CD4-positive, alpha-beta T cell treated with Interleukin-1 beta for 1 hour (primary cell): ENCODE results near the gene DNAJC19.
A peak's percentile ranks its signal among the peaks of the same experiment; 100 is the strongest.
"Not testable (repeated sequence)": the region's sequence is repeated elsewhere in the genome, so short reads cannot be mapped to it uniquely, and the experiment has no call there.

Source experiments
- DNase-seq, 2 donors: peaks; one replicate each; pipeline ENCODE4 v3.0.0-alpha.2; 2020 to 2022

DNAJC19 gene

DNA sequence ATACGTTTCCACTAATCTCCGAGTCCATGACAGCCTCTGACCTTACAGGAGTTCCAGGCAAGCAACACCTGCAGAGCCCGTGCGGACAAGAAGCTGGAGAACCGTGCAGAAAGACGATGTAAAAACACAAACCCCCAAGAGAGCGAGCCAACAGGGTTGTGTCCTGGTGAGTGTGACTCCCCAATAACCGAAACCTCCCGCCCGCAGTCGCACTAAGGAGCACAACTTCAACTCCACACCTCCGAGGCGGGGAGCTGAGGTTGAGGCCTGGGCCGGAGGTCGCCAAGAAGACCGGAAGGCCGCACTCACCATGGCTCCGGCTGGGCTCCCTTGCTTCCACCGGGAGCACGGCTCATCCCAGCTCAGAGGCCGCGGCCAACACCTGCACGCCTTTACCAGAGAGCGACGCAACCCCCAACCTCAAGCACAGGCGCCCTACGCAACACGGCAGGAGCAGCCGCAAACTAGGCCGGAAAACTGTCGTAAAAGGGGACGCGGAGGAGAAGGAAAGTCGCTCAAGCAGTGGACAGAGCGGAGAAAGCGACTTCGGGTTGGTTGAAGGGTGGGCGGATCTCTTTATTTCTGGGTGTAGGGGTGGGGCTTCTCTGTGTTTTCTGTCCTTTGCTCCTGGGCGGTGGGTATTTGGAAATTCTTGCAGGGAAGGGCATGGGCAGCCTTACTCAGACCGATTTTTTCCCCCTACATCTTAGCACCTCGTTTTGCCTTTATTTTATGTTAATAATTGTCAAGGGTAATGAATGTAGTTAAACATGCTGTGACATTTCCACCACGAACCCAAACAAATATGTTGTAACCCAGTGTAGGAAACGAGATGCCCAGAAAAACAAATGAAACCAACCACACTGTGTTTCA is at the start of gene DNAJC19:
Gene DNAJC19 (minus strand): TSS at position 446 of the 873 bp plus-strand sequence. CDS start 134 bp downstream, at position 312.
- DNase-seq, result peak; percentile 92 to 93

DNA sequence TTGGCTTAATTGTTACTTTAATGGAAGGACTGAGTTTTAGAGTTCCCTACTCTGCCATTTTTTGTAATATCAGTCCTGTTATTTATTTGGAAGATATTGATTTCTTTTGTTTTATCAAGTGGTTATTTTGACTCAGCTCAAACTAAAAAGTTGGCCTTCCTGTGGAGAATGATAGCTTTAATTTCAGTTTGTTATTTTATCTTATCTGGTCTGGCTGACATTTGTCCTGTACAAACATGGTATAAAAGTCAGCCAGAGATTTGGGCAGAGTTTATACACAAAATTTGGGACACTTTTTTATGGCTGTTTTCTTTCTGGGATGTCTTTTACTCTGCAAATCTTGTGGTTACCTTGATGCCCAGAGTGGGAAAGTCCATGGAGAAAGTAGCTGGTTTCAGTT is 41.4 kb upstream of the DNAJC19 start:
- DNase-seq, result no peak

DNA sequence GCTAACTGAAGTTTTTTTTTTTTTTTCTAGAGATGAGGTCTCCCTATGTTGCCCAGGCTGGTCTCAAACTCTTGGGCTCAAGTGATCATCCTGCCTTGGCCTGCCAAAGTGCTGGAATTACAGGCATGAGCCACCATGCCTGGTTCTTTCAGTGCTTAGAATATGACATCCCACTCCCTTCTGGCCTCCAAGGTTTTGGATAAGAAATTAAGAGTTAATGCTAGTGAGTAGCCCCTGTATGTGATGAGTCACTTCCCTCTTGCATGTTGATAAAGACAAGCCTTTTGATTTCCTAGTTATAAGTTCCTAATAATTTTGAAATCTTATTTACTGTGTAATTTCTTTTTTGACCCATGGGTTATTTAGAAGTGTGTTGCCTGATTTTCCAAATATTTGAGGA is 35.7 kb upstream of the DNAJC19 start:
- no peak for DNase-seq

DNA sequence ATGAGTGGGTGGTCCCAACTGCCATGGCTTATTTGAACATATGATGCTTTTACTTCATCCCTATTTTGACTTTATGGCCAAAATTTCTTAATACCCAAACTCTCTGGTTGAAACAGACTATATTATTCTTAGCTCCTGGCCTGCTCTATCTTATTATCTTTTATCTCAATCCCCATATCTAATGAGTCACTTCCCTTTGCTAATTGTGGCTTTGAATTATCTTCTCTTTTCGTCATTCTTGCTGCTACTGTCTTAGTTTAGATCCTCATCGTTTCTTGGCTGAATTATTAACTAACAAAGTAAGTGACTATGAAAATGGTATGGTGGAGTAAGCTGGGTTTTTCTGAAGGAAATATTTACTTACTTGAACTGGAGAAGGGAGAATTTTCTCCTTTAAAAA is 28.2 kb upstream of the DNAJC19 start:
- DNase-seq, result no peak

DNA sequence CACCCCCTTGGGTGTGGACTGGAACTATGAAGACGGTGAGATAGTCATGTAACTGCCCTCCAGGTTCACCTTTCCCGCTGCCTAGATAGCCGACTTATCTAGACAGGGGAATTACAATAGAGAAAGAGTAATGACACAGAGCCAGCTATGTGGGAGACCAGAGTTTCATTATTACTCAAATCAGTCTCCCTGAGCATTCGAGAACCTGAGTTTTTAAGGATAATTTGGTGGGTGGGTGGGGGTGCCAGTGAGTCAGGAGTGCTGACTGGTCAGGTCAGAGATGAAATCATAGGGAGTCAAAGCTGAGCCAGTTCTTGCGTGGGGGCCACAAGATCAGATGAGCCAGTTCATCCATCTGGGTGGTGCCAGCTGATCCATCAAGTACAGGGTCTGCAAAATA is 19.7 kb upstream of the DNAJC19 start:
- DNase-seq, result no peak

DNA sequence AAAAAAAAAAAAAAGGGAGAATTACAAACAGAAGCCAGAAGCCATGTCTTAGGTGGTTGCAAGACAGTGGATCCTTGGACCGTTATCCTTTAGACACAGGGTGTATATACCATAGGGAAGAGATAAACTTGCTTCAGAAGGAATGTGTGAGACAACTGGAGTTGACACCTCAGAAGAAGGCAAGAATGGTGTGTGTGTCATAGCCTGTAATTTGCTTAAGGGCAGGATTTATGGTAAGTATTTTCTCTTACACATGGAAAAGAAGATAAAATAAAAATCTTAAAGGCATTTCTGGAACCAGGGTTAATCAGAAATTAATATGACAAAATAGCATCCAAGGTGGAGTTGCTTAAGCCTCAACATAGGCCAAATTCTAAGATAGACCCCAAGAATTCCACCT is 19.3 kb upstream of the DNAJC19 start:
- no peak for DNase-seq

DNA sequence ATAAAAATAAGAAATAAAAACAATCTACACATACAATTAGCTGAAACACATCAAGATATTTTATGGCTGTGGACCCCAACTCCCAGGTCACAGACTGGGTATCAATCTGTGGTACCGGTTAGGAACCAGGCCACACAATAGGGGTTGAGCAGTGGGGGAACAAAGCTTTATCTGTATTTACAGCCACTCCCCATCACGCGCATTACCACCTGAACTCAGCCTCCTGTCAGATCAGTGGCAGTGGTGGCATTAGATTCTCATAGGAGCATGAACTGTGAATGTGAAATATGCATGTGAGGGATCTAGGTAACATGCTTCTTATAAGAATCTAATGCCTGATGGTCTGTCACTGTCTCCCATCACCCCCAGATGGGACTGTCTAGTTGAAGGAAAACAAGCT is 17.7 kb upstream of the DNAJC19 start:
- no peak for DNase-seq

DNA sequence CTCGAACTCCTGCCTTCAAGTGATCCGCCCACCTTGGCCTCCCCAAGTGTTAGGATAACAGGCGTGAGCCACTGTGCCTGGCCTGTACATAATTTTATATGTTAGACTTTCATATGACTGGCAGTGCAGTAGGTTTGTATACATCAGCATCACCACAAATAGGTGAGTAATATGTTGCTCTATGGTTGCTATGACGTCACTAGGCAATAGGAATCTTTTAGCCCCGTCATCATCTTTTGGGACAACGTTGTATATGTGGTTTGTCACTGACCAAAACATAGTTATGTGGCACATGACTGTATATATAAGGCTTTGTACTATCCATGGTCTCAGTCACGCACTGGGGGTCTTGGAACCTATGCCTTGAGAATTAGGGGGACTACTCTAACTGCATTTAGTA is 17.0 kb upstream of the DNAJC19 start:
- no peak for DNase-seq

DNA sequence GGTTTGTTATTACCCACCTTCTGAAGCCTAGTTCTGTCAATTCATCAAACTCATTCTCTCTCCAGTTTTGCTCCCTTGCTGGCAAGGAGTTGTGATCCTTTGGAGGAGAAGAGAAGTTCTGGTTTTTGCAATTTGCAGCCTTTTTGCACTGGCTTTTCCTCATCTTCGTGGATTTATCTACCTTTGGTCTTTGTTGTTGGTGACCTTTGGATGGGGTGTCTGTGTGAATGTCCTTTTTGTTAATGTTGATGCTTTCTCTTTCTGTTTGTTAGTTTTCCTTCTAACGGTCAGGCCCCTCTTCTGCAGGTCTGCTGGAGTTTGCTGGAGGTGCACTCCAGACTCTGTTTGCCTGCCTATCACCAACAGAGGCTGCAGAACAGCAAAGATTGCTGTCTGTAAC is 13.9 kb upstream of the DNAJC19 start:
- DNase-seq, result not testable (repeated sequence)

DNA sequence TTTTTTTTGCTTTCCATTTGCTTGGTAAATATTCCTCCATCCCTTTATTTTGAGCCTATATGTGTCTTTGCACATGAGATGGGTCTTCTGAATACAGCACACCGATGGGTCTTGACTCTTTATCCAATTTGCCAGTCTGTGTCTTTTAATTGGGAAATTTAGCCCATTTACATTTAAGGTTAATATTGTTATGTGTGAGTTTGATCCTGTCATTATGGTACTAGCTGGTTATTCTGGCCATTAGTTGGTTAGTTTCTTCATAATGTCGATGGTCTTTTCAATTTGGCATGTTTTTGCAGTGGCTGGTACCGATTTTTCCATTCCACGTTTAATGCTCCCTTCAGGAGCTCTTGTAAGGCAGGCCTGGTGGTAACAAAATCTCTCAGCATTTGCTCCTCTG is 12.8 kb upstream of the DNAJC19 start:
- not testable (repeated sequence) for DNase-seq

DNA sequence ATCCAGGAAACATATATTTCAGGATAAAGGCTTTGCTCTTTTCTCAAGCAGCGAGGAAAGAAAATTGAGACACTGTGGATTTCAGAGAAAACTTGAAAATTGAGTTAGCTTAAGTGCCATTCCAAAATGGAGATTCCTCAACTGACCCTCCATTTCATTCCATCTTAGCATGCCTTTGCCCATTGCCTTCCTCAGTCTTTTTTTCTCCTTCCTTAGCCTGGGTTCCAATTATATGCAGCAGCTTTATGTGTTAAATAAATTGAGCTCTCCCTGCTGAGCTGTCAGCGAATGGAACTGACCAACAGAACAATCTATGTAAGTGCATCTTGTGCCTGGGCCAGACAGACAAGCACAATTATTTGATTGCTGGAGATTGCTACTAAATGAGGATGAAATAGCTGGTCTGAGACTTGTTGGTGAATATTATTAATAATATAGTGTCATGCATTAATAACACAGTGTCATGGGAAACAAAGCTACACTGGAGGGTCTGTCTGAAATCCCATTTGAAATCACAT is 6.9 kb upstream of the DNAJC19 start:
- DNase-seq, result no peak

DNA sequence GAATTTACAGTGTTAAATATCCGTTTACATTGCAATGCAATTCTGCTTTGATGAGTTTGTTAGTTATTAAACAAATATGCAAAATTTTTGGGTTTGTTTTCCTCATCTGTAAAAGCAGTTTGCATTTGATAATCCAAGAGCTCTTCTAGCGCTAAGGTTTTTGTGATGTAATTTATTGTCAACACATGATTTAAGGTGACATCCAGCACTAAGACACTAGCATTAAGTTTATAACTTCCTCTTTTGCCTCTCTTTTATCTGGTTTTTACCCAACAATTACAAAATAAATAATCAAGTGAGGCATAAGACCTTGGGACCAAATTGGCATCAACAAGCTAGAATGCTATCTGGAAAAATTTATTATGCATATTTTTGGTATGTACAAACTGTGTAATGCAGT is 969 bp upstream of the DNAJC19 start:
- no peak for DNase-seq

DNA sequence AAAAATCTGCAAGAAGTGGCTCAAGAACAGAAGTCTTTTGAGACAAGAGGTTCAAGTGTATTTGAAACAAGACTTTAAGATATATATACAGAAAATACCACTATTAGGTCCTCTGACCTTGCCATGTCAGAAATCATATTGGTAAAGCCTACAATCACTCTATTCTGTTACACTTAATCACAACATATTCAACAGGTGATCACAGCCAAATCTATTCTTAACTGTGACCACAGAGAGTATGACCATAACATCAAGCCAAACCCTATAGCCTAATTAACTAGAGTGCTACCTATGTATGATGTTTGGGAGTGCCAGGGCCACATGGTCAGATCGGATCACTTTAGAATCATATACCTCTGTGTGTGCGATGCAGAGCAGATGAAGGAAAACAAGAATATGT is 2.2 kb downstream of the DNAJC19 start:
- DNase-seq, result no peak

DNA sequence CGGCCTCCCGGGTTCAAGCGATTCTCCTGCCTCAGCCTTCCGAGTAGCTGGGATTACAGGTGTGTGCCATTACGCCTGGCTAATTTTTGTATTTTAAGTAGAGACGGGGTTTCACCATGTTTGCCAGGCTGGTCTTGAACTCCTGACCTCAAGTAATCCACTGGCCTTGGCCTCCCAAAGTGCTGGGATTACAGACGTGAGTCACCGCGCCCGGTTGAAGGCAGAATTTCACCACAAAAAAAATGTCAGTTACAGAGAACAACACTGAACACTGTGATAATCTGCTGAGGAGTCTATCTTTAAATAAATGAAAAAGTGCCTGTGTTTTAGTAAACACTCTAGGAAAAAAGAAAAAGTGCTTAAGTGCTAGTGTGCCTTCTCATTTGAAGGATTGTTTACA is 3.2 kb downstream of the DNAJC19 start:
- DNase-seq, result not testable (repeated sequence)

DNA sequence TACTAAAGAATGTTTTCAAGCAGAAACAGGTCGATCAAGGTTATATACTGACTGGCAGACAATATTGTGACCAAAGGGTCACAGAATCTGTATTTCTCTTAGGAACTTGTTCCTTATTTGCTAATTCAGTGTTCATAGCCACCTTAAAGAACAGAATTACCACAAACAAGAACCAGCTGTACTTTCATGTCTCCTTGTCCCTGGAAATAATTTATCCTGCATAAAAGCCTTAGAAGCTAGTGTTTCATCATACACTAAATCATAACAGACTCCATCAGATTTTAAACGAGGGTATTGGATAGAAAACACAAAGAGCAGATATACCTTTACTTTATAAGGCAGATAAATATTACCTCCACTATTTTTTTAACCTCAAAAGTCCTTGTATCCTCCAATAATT is 6.4 kb downstream of the DNAJC19 start:
- no peak for DNase-seq

DNA sequence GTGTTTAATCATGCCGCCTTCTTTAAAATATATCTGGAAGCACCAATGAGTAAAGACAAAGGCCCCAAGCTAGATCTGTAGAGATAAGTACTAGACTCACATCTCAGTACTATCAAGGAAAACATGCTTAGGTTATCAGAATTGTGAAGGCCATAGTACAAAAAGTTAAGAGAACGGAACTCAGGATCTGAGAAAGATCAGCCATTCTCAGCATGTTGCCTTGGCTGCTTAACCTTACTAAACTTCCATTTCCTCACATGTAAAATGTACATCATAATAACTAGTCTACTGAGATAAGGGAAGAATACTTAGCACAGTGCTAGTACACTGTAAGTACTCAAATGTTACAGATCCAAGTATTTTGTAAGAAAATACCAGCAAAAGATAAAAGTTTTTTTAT is 7.6 kb downstream of the DNAJC19 start:
- no peak for DNase-seq

DNA sequence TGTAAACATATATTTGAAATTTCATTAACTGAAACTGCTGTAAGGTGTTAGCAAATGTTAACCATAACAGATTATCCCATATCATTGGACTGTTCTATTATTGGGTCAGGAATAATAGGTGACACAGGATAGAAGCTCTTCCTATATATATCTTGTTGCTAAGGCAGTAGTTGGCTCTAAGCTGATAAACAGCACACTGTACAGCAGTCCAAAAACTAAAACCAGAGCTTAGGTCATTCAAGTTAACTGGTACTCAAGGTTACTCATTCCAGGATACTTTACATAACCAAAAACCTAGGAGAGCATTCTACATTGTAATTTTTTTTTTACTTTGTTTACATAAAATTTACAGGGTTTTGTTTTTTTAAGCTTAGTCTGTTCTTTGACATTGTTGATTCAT is 8.9 kb downstream of the DNAJC19 start:
- DNase-seq, result no peak

DNA sequence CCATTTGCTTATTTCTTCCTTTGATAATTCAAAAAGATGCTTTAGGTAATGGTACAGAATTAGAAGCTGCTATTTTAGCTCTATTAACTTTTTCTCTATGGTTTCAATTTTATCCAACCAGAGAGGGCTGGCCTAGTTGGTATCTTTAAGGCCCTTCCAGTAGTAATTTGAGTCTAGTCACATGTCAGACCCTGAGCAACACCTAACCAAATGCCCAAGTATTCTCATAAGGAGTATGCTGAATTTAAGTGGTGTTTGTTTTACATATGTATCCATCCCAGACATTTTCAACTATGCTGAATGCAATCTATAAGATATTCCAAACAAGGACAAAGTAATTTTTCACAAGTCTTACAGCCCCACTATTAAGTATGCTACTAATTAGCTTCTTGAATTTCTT is 9.6 kb downstream of the DNAJC19 start:
- DNase-seq, result no peak

DNA sequence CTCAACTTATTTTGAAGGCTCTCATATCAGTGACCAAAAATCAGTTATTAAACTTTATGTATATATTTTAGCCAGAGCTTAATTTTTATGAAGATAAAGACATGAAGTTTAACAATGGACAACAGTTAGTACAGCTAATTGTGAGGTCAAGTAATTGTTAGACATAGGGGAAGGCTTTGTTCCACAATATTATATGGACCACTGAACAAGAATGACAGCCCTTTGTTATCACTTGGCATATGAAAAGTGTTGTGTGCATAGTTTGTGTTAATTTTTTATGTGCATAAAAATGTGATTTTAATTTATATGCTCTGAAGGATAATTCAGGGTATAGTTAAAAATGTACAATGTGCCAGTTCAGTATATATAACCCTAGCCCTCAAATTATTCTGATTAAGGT is 12.0 kb downstream of the DNAJC19 start:
- no peak for DNase-seq

DNA sequence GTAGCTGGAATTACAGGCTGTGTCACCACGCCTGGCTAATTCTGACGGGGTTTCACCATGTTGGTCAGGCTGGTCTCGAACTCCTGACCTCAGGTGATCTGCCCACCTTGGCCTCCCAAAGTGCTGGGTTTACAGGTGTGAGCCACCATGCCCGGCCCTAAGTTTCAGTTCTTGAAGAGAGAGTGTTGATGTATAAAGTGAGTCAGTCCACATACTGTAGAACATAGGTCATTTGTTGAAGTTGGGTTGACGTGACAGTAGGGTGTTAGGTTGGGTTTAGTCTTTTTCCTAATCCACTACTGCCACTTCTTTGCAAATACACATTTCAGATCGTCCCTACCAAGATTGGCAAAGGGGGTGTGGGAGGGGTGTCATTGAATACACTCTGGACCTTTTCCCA is 15.2 kb downstream of the DNAJC19 start:
- no peak for DNase-seq

DNA sequence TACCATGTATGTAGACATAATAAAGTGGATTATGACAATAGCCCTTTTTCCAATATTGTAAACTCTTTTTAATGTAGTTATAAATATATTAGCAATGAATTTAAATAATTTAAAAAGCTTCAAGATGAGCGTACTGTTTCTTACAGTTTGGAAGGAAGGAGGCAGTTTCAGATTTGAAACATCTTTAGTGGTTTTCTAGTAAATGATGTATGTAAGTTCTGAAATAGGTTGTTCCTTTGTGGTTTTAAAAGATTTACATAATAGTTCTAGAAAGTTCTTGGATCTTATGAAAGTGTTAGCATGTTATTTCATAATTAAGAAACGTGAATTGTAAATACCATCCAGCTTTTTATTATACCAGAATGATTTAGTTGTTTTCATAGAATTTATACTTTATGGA is 16.0 kb downstream of the DNAJC19 start:
- DNase-seq, result no peak

DNA sequence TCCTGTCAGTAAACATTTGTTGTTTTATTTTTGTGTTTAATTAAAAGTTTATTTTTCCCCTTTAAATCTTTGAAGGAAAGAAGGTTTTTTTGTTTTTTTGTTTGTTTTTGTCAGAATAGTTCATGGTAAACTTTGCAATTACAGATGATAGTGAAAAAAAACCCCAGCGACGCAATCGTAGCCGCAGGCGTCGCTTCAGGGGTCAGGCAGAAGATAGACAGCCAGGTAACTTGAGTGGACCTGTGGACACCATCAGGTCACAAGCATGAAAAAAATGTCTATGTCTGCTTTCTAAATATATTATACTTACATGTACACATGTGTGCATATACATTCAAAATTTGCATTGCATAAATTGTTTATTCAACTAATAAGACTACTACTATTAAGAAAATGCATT is 18.6 kb downstream of the DNAJC19 start:
- DNase-seq, result no peak

DNA sequence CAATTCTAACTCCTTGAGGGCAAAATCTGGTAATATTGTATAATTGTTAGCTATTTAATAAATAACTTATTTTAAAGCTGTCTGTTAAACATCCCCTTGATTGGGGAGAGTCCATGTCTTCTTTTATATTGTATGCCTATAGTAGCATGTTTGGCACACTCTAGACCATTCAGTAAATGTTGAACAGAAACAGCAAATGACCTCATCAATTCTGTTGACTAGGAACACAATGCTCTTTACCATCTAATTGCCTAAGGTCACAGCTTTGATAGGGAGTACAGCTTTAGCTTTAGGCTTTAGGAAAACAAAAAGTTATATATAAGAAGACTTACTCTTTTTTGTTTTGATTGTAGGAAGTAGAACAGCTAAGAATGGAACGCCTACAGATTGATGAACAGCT is 27.0 kb downstream of the DNAJC19 start:
- no peak for DNase-seq

DNA sequence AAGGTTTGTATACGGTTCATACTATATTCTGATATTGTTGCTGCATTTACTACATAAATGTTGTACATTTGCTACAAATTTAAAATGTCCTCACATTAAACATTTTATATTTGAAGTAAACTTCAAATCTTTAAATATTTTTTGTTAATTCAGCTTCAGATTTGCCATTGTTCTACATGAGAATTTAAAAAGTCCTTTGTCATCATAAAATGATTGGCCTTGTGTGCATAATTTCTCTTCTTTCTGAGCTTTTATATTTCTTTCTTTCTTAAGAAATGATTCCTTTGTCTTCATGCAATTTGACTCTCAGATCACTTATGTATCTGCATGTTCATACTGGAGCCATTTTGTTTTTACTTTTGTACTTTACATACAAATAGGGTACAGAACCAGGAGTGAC is 28.0 kb downstream of the DNAJC19 start:
- DNase-seq, result no peak

DNA sequence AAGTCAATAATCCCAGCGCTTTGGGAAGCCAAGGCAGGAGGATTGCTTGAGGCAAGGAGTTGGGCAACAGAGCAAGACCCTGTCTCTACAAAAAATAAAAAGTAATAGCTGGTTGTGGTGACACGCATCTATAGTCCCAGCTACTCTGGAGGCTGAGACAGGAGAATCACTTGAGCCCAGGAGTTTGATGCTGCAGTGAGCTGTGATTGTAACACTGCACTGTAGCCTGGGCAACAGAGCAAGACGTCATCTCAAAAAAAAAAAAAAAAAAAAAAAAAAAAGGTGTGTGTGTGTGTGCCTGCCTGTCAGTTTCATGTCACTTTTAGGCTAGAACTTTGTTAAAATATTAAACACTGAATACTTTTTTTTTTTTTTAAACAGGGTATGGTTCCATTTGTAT is 28.4 kb downstream of the DNAJC19 start:
- DNase-seq, result no peak
